Measurements from ENCODE around the gene CDKAL1. TPM values are rescaled to one million over a fixed set of nuclear protein-coding genes. Genes with fewer than 3 reads are reported as not detected.

CDKAL1 gene
- total RNA-seq, 2 donors from 2014 or later, result 23.5 to 26.4 TPM

GRCh38 chr6:20600831-20601230 is 66.6 kb downstream of the CDKAL1 start:
- TF ChIP-seq, protein P1, sequence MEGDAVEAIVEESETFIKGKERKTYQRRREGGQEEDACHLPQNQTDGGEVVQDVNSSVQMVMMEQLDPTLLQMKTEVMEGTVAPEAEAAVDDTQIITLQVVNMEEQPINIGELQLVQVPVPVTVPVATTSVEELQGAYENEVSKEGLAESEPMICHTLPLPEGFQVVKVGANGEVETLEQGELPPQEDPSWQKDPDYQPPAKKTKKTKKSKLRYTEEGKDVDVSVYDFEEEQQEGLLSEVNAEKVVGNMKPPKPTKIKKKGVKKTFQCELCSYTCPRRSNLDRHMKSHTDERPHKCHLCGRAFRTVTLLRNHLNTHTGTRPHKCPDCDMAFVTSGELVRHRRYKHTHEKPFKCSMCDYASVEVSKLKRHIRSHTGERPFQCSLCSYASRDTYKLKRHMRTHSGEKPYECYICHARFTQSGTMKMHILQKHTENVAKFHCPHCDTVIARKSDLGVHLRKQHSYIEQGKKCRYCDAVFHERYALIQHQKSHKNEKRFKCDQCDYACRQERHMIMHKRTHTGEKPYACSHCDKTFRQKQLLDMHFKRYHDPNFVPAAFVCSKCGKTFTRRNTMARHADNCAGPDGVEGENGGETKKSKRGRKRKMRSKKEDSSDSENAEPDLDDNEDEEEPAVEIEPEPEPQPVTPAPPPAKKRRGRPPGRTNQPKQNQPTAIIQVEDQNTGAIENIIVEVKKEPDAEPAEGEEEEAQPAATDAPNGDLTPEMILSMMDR (conservative IDR thresholded peaks at IDR 0.05), result no peak
- peaks cover 13% of the 10 kb centered on the region for H3K4me1 Mint-ChIP-seq
- Histone ChIP-seq H3K27ac (ENCODE audit: low read depth, low read length) (no peak overlapping the region), H3K36me3 (ENCODE audit: control insufficient read depth, insufficient read depth, low read length) (no peaks in the 10 kb centered on the region), H3K9ac (ENCODE audit: extremely low read depth, low read length, poor library complexity, severe bottlenecking) (no peak overlapping the region), H3K4me3 (ENCODE audit: low read length) (no peak overlapping the region), H3K4me1 (ENCODE audit: control insufficient read depth, insufficient read depth, low read length) (no peaks in the 10 kb centered on the region), H3K9me3 (ENCODE audit: control insufficient read depth, low read length) (peaks cover 4% of the 10 kb centered on the region), H3K27me3 (ENCODE audit: control insufficient read depth, insufficient read depth, low read length, poor library complexity, severe bottlenecking) (peaks cover 49% of the 10 kb centered on the region)
- peaks cover 17% of the 10 kb centered on the region for H3K36me3 Mint-ChIP-seq (ENCODE audit: low read depth)
- 78 to 92% methylated on average over 1 to 3 of the region's 3 CpGs for WGBS, 2 experiments (ENCODE audit: insufficient coverage in 1 of 2, insufficient read length in 1 of 2)
- no peak overlapping the region for H3K4me3 Mint-ChIP-seq
- peaks cover 42% of the 10 kb centered on the region for H3K27me3 Mint-ChIP-seq (ENCODE audit: insufficient read depth)
- no peak for DNase-seq
- H3K9me3 Mint-ChIP-seq, result peaks cover 10% of the 10 kb centered on the region
- H3K27ac Mint-ChIP-seq, result no peak overlapping the region

DNA sequence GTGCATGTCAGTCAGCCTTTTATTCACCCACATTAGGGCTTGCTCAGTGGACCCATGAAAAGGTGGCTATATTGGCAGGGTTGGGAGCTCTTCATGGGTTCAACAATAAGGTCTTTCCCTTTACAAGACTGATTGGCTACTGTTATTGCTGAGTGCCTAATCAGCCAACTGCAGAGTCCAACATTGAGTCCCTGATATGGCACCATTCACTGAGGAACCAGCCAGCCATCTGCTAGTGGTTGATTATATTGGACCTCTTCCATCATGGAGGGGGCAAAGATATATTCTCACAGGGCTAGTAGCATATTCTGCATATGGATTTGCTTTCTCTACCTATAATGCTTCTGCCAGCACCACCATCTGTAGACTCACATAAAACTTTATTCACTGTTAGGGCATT is 69.9 kb downstream of the CDKAL1 start:
- Histone ChIP-seq H3K9me3 (ENCODE audit: control insufficient read depth, low read length) (no peaks in the 10 kb centered on the region), H3K36me3 (ENCODE audit: control insufficient read depth, insufficient read depth, low read length) (no peaks in the 10 kb centered on the region), H3K9ac (ENCODE audit: extremely low read depth, low read length, poor library complexity, severe bottlenecking) (no peak overlapping the region), H3K4me3 (ENCODE audit: low read length) (no peak overlapping the region), H3K27me3 (ENCODE audit: control insufficient read depth, insufficient read depth, low read length, poor library complexity, severe bottlenecking) (peaks cover 75% of the 10 kb centered on the region), H3K27ac (ENCODE audit: low read depth, low read length) (no peak overlapping the region), H3K4me1 (ENCODE audit: control insufficient read depth, insufficient read depth, low read length) (peaks cover 4% of the 10 kb centered on the region)
- DNase-seq, result no peak
- peaks cover 32% of the 10 kb centered on the region for H3K4me1 Mint-ChIP-seq
- H3K27ac Mint-ChIP-seq, result no peak overlapping the region
- no peak overlapping the region for H3K4me3 Mint-ChIP-seq
- TF ChIP-seq, protein P1 (conservative IDR thresholded peaks at IDR 0.05), result no peak
- H3K27me3 Mint-ChIP-seq (ENCODE audit: insufficient read depth), result peaks cover 69% of the 10 kb centered on the region
- H3K9me3 Mint-ChIP-seq, result no peaks in the 10 kb centered on the region
- H3K36me3 Mint-ChIP-seq (ENCODE audit: low read depth), result peaks cover 3% of the 10 kb centered on the region

GRCh38 chr6:20605061-20605460 is 70.8 kb downstream of the CDKAL1 start:
- H3K4me1 Mint-ChIP-seq, result peaks cover 32% of the 10 kb centered on the region
- peaks cover 77% of the 10 kb centered on the region for H3K27me3 Mint-ChIP-seq (ENCODE audit: insufficient read depth)
- H3K4me1 ChIP-seq (ENCODE audit: control insufficient read depth, insufficient read depth, low read length), result peaks cover 4% of the 10 kb centered on the region
- 88% methylated on average over 1 of the region's 1 CpG; no CpG with 5 or more reads in 1 of the 2 experiments for WGBS, 2 experiments (ENCODE audit: insufficient coverage in 1 of 2, insufficient read length in 1 of 2)
- peaks cover 80% of the 10 kb centered on the region for H3K27me3 ChIP-seq (ENCODE audit: control insufficient read depth, insufficient read depth, low read length, poor library complexity, severe bottlenecking)
- no peak for DNase-seq
- no peaks in the 10 kb centered on the region for H3K36me3 ChIP-seq (ENCODE audit: control insufficient read depth, insufficient read depth, low read length)
- no peak overlapping the region for H3K27ac Mint-ChIP-seq
- no peak overlapping the region for H3K9ac ChIP-seq (ENCODE audit: extremely low read depth, low read length, poor library complexity, severe bottlenecking)
- peaks cover 7% of the 10 kb centered on the region for H3K36me3 Mint-ChIP-seq (ENCODE audit: low read depth)
- no peak overlapping the region for H3K4me3 Mint-ChIP-seq
- no peak overlapping the region for H3K4me3 ChIP-seq (ENCODE audit: low read length)
- H3K9me3 Mint-ChIP-seq, result peaks cover 5% of the 10 kb centered on the region
- TF ChIP-seq, protein P1 (conservative IDR thresholded peaks at IDR 0.05), result no peak
- peaks cover 6% of the 10 kb centered on the region for H3K9me3 ChIP-seq (ENCODE audit: control insufficient read depth, low read length)
- no peak overlapping the region for H3K27ac ChIP-seq (ENCODE audit: low read depth, low read length)

All from endodermal cell (in vitro differentiated cells).